ENCODE data around the gene NANS. TPM values are rescaled to one million over a fixed set of nuclear protein-coding genes. Genes with fewer than 3 reads are reported as not detected.

The NANS gene
- total and polyA plus RNA-seq, 2 of the 8 experiments (the other 6 are each of a cell fraction or from before 2014, with no cell fraction given), result 56.5 to 67.3 TPM

GRCh38 chr9:98129451-98129881, 72.9 kb downstream of the NANS start:
- CTCF ChIA-PET (ENCODE audit: partially characterized antibody), result interaction anchor here (0.9 to 2.6 kb wide), 9 partner anchors 8 to 119 kb away, joined by 3 to 7 read pairs (median 4); partner anchors contain the start of gene TRIM14

More at GRCh38 chr9:98129451-98129881, 72.9 kb downstream of the NANS start:
- Histone ChIP-seq H3K18ac (ENCODE audit: extremely low read depth, low read length) (no peak overlapping the region), H4K91ac (replicated peaks; ENCODE audit: insufficient read length, low read length) (no peak overlapping the region), H3K4me2 (ENCODE audit: insufficient read depth in 1 of 2, low read depth in 2 of 2, low read length in 2 of 2) (no peak overlapping the region), H3K9me3 (ENCODE audit: insufficient read depth in 2 of 2, low read depth in 1 of 2, low read length in 1 of 2) (no peaks in the 10 kb centered on the region), H4K5ac (ENCODE audit: insufficient read length, low read depth, low read length) (no peak overlapping the region), H2AK5ac (ENCODE audit: low read depth, low read length) (no peak overlapping the region), H3K4ac (replicated peaks; ENCODE audit: insufficient read length, low read depth, low read length) (no peak overlapping the region), H3K4me3 (ENCODE audit: extremely low read depth in 1 of 4, insufficient read depth in 2 of 4, low read depth in 3 of 4, low read length in 4 of 4) (no peak overlapping the region), H3K56ac (replicated peaks; ENCODE audit: insufficient read length, low read depth, low read length) (no peak overlapping the region), H2BK15ac (ENCODE audit: low read length) (no peak overlapping the region), H2BK20ac (ENCODE audit: low read length) (no peak overlapping the region), H2BK12ac (ENCODE audit: low read depth, low read length) (no peak overlapping the region), H3K23me2 (ENCODE audit: low read depth, low read length) (no peaks in the 10 kb centered on the region), H2AFZ (ENCODE audit: low read length) (no peak overlapping the region), H3K79me1 (ENCODE audit: low read depth, low read length) (no peaks in the 10 kb centered on the region), H3K36me3 (ENCODE audit: control insufficient read depth in 2 of 4, insufficient read depth in 4 of 4, low read length in 3 of 4) (peaks cover 0 to 8% (median 1%) of the 10 kb centered on the region in 4 experiments; a peak in 4 of 8 replicates), H3K14ac (ENCODE audit: insufficient read length) (no peak overlapping the region), H3K23ac (ENCODE audit: insufficient read length) (no peak overlapping the region), H3K9ac (replicated peaks in 1 of 4; ENCODE audit: extremely low read depth in 1 of 4, low read depth in 3 of 4, low read length in 3 of 4) (no peak overlapping the region), H3K79me2 (ENCODE audit: control insufficient read depth in 1 of 2, insufficient read depth in 2 of 2, low read length in 2 of 2) (no peaks in the 10 kb centered on the region), H3K27me3 (replicated peaks in 1 of 4; ENCODE audit: control insufficient read depth in 3 of 4, extremely low read depth in 1 of 4, insufficient read depth in 3 of 4, low read length in 3 of 4) (no peaks in the 10 kb centered on the region), H2BK120ac (replicated peaks; ENCODE audit: low read depth, low read length) (no peak overlapping the region), H2BK5ac (ENCODE audit: low read depth, low read length) (no peak overlapping the region), H4K8ac (ENCODE audit: extremely low read depth, insufficient read depth, low read length) (no peak overlapping the region), H3K4me1 (replicated peaks in 1 of 4; ENCODE audit: control insufficient read depth in 3 of 4, insufficient read depth in 4 of 4, low read length in 3 of 4) (peaks cover 0 to 11% (median 0%) of the 10 kb centered on the region in 4 experiments; a peak in 3 of 7 replicates), H3K27ac (ENCODE audit: low read depth, low read length) (no peak overlapping the region), H4K20me1 (replicated peaks in 1 of 2; ENCODE audit: control insufficient read depth in 1 of 2, insufficient read depth in 2 of 2, low read length in 2 of 2) (peaks cover 0 to 5% of the 10 kb centered on the region in 2 experiments)
- no peak for DNase-seq (ENCODE audit: low read depth in 1 of 2, low spot score in 2 of 2)
- 90% methylated on average over 10 of the region's 10 CpGs; no CpG with 5 or more reads in 1 of the 2 experiments for WGBS, 2 experiments (ENCODE audit: extremely low coverage in 1 of 2, insufficient coverage in 1 of 2, insufficient read length in 1 of 2, insufficient replicate concordance in 2 of 2, low coverage in 1 of 2, low lambda C conversion rate in 2 of 2, missing lambda C conversion rate in 1 of 2)
- POLR2A ChIA-PET (ENCODE audit: partially characterized antibody), result interaction anchor here (0.5 to 1.4 kb wide), 3 partner anchors 11 to 41 kb away, joined by 3 to 6 read pairs (median 4); no protein-coding TSS in a partner anchor
- FAIRE-seq, result no peak
- no peak for TF ChIP-seq SP4 (IDR thresholded peaks at IDR 0.05; ENCODE audit: low read length)
- TF ChIP-seq EGR1 (IDR thresholded peaks at IDR 0.05; ENCODE audit: borderline replicate concordance, low read depth, low read length), result no peak
- TF ChIP-seq JUN (IDR thresholded peaks at IDR 0.05; ENCODE audit: low read depth, low read length), result no peak
- no peak for TF ChIP-seq SIX5 (IDR thresholded peaks at IDR 0.05; ENCODE audit: low read depth, low read length)
- TF ChIP-seq MAX (IDR thresholded peaks at IDR 0.05), result no peak
- TF ChIP-seq RAD21 (IDR thresholded peaks at IDR 0.05 in 1 of 2, conservative IDR thresholded peaks at IDR 0.05 in 1 of 2; ENCODE audit: low read depth in 2 of 2, low read length in 2 of 2), result no peak
- no peak for TF ChIP-seq SP1 (IDR thresholded peaks at IDR 0.05; ENCODE audit: low read depth, low read length)
- no peak for TF ChIP-seq CTBP2 (IDR thresholded peaks at IDR 0.05; ENCODE audit: borderline replicate concordance, insufficient read depth, insufficient read length, low read length)
- TF ChIP-seq KDM4A (IDR thresholded peaks at IDR 0.05; ENCODE audit: low read depth, low read length, severe bottlenecking), result no peak
